ENCODE data around the gene TRIM67. TPM values are rescaled to one million over a fixed set of nuclear protein-coding genes. Genes with fewer than 3 reads are reported as not detected.

Gene TRIM67
- total RNA-seq, 1 experiment from 2014 or later = not detected

DNA sequence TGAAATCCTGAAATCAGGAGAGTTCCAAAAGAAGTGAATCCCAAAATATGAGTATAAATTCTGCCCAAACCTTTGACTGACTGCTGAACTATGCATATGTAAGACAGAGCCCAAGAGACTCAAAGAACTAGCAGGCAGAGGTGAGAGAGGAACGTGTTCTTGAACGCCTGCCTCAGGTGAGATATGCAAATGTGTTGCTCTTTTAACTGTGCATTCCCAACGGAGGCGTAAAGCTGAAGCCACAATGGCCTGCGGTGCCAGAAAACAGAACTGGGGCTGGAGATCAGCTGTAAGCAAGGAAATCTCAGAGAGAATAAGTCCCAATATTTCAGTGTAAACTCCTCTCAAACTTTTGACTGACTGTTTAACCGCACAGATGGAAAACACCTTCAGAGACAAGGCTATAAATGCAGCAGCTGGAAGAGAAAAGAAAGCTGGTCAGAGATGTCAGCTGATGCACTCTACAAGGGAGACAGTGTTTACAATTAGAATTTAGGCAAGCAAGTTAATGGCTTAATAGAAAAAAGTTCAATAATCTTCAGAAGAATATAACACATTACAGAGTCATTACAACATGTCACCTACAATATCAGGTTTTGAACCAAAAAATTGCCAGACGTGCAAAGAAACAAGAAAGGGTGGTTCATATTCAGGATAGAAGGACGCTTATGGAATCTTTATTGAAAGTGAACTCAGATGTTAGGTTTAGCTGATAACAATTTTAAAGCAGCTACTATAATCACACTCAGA is 43.0 kb upstream of the TRIM67 start:
- Histone ChIP-seq H2AFZ (ENCODE audit: low read length) (no peak overlapping the region), H3K79me2 (ENCODE audit: low read length) (no peaks in the 10 kb centered on the region), H3K9me2 (replicated peaks; ENCODE audit: low read length) (no peaks in the 10 kb centered on the region), H3F3A (ENCODE audit: low read length, unreplicated experiment) (no peaks in the 10 kb centered on the region), H4K20me1 (ENCODE audit: low read length) (no peaks in the 10 kb centered on the region), H3K4me3 (ENCODE audit: low read length) (no peak overlapping the region), H3K27ac (ENCODE audit: low read length) (no peak overlapping the region), H3K9ac (ENCODE audit: low read length) (no peak overlapping the region), H3K36me3 (ENCODE audit: low read depth, low read length) (no peaks in the 10 kb centered on the region), H3K27me3 (ENCODE audit: low read length) (peaks cover 56% of the 10 kb centered on the region), H3K4me2 (ENCODE audit: low read length) (no peak overlapping the region), H3K9me3 (ENCODE audit: low read length) (no peaks in the 10 kb centered on the region), H3K4me1 (ENCODE audit: insufficient read depth, low read length) (no peaks in the 10 kb centered on the region)
- intact Hi-C loops (cut with micrococcal nuclease) = no loop called here
- ChIA-PET CTCF (no interaction called here), POLR2A (ENCODE audit: unreplicated experiment) (no interaction called here)
- TF ChIP-seq, protein P1, sequence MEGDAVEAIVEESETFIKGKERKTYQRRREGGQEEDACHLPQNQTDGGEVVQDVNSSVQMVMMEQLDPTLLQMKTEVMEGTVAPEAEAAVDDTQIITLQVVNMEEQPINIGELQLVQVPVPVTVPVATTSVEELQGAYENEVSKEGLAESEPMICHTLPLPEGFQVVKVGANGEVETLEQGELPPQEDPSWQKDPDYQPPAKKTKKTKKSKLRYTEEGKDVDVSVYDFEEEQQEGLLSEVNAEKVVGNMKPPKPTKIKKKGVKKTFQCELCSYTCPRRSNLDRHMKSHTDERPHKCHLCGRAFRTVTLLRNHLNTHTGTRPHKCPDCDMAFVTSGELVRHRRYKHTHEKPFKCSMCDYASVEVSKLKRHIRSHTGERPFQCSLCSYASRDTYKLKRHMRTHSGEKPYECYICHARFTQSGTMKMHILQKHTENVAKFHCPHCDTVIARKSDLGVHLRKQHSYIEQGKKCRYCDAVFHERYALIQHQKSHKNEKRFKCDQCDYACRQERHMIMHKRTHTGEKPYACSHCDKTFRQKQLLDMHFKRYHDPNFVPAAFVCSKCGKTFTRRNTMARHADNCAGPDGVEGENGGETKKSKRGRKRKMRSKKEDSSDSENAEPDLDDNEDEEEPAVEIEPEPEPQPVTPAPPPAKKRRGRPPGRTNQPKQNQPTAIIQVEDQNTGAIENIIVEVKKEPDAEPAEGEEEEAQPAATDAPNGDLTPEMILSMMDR (conservative IDR thresholded peaks at IDR 0.05; ENCODE audit: low read depth, low read length) = no peak
- TF ChIP-seq EZH2 (IDR thresholded peaks at IDR 0.05; ENCODE audit: low read length, unreplicated experiment) (no peak), EZH2phosphoT487 (IDR thresholded peaks at IDR 0.05; ENCODE audit: borderline replicate concordance, low read length) (no peak)
- BruUV-seq (replicated peaks) = no TSS peak
- DNase-seq (no peak), ATAC-seq (no peak)

DNA sequence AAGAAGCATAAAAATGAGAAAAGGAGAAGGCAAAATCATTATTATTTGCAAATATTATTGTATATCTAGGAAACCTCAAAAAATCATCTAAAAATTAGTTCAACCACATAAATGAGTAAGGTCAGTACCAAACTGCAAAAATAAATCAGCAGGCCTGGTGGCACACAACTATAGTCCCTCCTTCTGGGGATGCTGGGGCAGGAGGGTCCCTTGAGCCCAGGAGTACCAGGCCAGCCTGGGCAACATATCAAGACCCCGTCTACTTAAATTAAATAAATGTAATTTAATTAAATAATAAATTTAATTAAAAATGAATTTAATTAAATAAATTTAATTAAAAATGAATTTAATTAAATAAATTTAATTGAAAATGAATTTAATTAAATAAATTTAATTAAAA is 40.3 kb upstream of the TRIM67 start:
- BruUV-seq (replicated peaks) = no TSS peak
- no peaks in the 10 kb centered on the region for H3K9me3 ChIP-seq (ENCODE audit: low read length)
- no peaks in the 10 kb centered on the region for H3K79me2 ChIP-seq (ENCODE audit: low read length)
- ChIA-PET CTCF (no interaction called here), POLR2A (ENCODE audit: unreplicated experiment) (no interaction called here)
- no peaks in the 10 kb centered on the region for H3K4me1 ChIP-seq (ENCODE audit: insufficient read depth, low read length)
- TF ChIP-seq EZH2 (IDR thresholded peaks at IDR 0.05; ENCODE audit: low read length, unreplicated experiment) = no peak
- TF ChIP-seq EZH2phosphoT487 (IDR thresholded peaks at IDR 0.05; ENCODE audit: borderline replicate concordance, low read length) = no peak
- TF ChIP-seq, protein P1 (conservative IDR thresholded peaks at IDR 0.05; ENCODE audit: low read depth, low read length) = no peak
- H3K27ac ChIP-seq (ENCODE audit: low read length) = no peak overlapping the region
- H3K36me3 ChIP-seq (ENCODE audit: low read depth, low read length) = no peaks in the 10 kb centered on the region
- ATAC-seq (no peak), DNase-seq (no peak)
- no peak overlapping the region for H3K4me2 ChIP-seq (ENCODE audit: low read length)
- H3K9me2 ChIP-seq (replicated peaks; ENCODE audit: low read length) = no peaks in the 10 kb centered on the region
- peaks cover 69% of the 10 kb centered on the region for H3K27me3 ChIP-seq (ENCODE audit: low read length)
- H3F3A ChIP-seq (ENCODE audit: low read length, unreplicated experiment) = no peaks in the 10 kb centered on the region
- H2AFZ ChIP-seq (ENCODE audit: low read length) = no peak overlapping the region
- intact Hi-C loops (cut with micrococcal nuclease) = no loop called here
- no peaks in the 10 kb centered on the region for H4K20me1 ChIP-seq (ENCODE audit: low read length)
- H3K9ac ChIP-seq (ENCODE audit: low read length) = no peak overlapping the region
- H3K4me3 ChIP-seq (ENCODE audit: low read length) = no peak overlapping the region

DNA sequence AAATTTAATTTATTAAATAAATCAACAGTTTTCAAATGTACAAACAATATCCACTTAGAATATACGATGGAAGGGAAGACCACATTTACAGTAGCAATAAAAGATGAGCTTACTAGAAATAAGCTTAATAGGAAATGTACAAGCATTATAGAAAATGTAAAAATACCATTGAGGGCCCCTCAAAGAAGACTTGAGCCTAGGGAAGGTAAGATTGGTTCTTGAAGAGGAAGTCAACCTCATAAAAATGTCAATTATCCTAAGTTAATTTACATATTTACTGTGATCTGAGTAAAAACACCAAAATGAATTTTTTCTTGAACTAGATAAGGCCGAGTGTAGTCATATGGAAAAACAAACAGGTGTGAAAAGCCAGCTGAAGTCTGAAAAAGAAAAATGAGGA is 39.7 kb upstream of the TRIM67 start:
- Histone ChIP-seq H3K36me3 (ENCODE audit: low read depth, low read length) (no peaks in the 10 kb centered on the region), H3F3A (ENCODE audit: low read length, unreplicated experiment) (no peaks in the 10 kb centered on the region), H3K9ac (ENCODE audit: low read length) (no peak overlapping the region), H3K4me1 (ENCODE audit: insufficient read depth, low read length) (no peaks in the 10 kb centered on the region), H3K9me2 (replicated peaks; ENCODE audit: low read length) (no peaks in the 10 kb centered on the region), H3K79me2 (ENCODE audit: low read length) (no peaks in the 10 kb centered on the region), H3K4me3 (ENCODE audit: low read length) (no peak overlapping the region), H2AFZ (ENCODE audit: low read length) (no peak overlapping the region), H3K4me2 (ENCODE audit: low read length) (no peak overlapping the region), H3K27ac (ENCODE audit: low read length) (no peak overlapping the region), H3K9me3 (ENCODE audit: low read length) (no peaks in the 10 kb centered on the region), H3K27me3 (ENCODE audit: low read length) (peaks cover 68% of the 10 kb centered on the region), H4K20me1 (ENCODE audit: low read length) (no peaks in the 10 kb centered on the region)
- DNase-seq = no peak
- intact Hi-C loops (cut with micrococcal nuclease) = no loop called here
- ATAC-seq = no peak
- ChIA-PET POLR2A (ENCODE audit: unreplicated experiment) (no interaction called here), CTCF (no interaction called here)
- TF ChIP-seq, protein P1 (conservative IDR thresholded peaks at IDR 0.05; ENCODE audit: low read depth, low read length) = no peak
- TF ChIP-seq EZH2 (IDR thresholded peaks at IDR 0.05; ENCODE audit: low read length, unreplicated experiment) (no peak), EZH2phosphoT487 (IDR thresholded peaks at IDR 0.05; ENCODE audit: borderline replicate concordance, low read length) (no peak)
- BruUV-seq (replicated peaks) = no TSS peak
